T1000 (cell line): ENCODE data around the gene PDK2.

ENCODE experiments used
- DNase-seq: peaks from one replicate; lab custom pipeline; 2025; ENCODE audit warnings: mixed read lengths; lab: John Stamatoyannopoulos, UW

PDK2 gene

GRCh38 chr17:50117202-50118051 lies 22.3 kb downstream of the PDK2 start:
- no peak for DNase-seq

- no peak for DNase-seq
Measured at GRCh38 chr17:50118076-50118827, 23.1 kb downstream of the PDK2 start.

GRCh38 chr17:50118828-50119218 lies 23.7 kb downstream of the PDK2 start:
- DNase-seq, result no peak

GRCh38 chr17:50120475-50121253 lies 25.5 kb downstream of the PDK2 start:
- no peak for DNase-seq

DNA sequence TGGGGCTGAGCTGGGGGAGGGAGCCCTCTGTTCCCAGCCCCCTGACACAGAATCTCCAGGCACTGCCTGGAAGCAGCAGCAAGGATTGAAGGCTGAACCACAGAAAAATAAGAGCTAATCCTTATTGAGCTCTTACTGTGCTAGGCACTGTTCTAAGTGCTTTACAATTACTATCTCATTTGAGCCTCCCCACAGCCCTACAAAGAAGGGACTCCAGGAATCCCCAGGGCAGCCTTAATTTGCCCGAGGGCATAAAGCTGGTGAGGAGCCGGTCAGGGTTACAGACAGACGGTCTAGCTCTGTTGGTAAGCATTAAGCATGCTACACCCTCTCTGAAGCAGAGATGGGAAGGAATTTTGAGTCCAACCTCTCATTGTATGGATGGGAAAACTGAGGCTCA lies 27.8 kb downstream of the PDK2 start:
- DNase-seq, result no peak

GRCh38 chr17:50123649-50124349 lies 28.6 kb downstream of the PDK2 start:
- no peak for DNase-seq

- DNase-seq, result no peak
Measured at GRCh38 chr17:50125420-50125997, 30.4 kb downstream of the PDK2 start.

DNA sequence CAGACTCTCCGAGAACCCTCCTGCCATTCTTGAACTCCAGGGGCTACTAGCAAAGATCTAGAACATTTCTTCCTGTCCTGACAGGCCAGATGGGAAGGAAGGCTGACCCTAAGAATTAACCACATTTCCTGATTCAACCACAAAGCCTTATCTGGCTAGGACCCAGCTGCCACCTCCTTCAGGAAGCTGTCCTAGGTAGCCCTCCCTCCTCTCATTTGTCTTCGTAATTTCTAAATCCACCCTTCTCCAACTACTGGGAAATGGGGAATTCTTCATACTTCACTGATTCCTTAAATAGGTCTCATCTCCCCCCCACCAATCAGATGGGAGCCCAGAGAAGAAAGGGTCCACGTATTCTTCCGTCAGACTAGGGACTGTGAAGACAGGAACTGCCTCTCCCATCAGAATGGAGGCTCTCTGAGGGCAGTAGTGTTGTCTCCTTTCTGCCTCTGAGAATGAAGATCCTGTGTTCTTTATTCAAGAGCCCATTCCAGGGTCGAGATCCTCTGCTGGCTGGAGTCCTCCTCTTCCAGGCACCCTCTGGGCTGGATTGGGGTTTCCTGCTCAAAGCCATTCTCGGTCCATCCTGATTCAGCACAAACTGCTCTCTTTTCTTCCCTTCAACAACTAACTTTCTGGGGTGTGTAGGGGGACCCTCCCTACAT lies 32.7 kb downstream of the PDK2 start:
- DNase-seq, result no peak

GRCh38 chr17:50128441-50129352 lies 33.5 kb downstream of the PDK2 start:
- DNase-seq, result no peak

- no peak for DNase-seq
Measured at GRCh38 chr17:50129353-50129727, 34.2 kb downstream of the PDK2 start.

- DNase-seq, result no peak
Measured at GRCh38 chr17:50129728-50130558, 34.8 kb downstream of the PDK2 start, which contains the start of gene SAMD14. Gene SAMD14, minus strand, starts transcription at chr17:50130160. Its CDS starts 5,201 bp downstream, at chr17:50124959.

DNA sequence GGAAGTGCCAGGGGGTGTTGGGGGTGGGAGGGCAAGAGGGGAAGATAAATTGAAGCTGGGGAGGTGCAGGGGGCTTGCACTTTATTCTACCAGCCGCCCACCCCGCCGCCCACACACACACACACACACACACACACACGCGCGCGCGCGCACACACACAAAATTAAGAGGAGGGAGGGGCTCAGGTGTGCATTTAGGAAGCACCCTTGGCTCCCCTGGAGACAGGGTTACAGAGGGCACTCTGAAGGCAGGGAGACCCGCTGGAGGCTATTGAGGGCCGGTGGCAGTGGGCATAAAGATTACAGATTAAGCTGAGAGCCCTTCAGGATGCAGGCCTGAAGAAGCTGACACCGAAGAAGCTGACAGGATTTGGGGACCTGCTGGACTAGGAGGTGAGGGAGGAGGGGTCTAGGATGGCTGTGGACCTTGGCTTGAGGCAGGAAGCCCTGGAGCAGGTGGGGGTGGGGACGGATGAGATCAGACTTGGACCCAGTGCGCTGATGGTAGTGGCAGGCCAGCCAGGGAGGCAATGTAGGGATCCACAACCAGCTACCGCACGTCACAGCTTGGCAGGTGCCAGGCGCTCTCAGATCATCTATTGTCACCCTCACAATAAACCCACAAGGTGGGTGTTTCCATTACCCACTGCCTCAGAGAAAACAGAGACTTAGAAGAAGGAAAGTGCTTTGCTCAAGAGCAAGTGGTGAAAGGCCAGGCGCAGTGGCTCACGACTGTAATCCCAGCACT lies 35.6 kb downstream of the PDK2 start:
- no peak for DNase-seq

GRCh38 chr17:50132104-50132794 lies 37.1 kb downstream of the PDK2 start:
- no peak for DNase-seq

DNA sequence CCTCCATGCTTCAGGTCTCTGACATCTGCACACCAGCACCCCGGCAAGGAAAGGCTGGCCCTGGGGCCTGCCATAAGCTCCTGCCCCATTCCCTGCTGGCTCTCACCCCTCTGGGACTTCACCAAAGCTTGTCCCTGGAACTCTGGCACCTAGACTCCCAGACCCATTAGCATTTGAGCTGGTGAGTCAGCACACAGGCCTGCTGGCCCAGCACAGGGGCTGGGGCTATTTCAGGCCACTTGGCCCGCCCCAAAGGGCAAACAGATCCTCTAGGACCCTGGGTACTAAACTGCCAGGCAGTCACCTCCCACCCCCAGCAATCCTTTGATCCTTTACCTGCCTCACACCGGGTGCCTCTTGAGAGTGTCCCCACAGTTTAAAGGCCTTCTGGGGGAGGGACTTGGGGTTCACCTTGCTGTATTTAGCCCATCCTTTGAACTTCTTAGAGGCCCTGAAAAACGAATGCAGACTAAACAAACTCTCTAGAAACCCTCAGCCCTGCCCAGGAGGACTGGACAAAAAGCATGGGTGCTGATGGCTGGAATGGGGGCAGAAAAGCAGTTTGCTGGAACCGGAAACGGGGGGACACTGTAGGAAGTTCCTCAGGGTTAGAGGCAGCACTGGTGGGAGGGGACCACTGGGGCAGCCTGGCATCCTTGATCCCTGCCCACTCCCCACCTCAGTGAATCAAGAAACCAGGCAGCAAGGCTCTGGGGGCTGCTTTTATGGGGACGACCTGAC lies 38.0 kb downstream of the PDK2 start:
- no peak for DNase-seq

GRCh38 chr17:50133769-50134099 lies 38.6 kb downstream of the PDK2 start:
- DNase-seq, result no peak

- no peak for DNase-seq
Measured at GRCh38 chr17:50134206-50135110, 39.3 kb downstream of the PDK2 start.
